ENCODE measurements around the gene RFX8. TPM values are rescaled to one million over a fixed set of nuclear protein-coding genes. Genes with fewer than 3 reads are reported as not detected.

The RFX8 gene
- total and polyA plus RNA-seq, 2 of the 8 experiments (the other 6 are each of a cell fraction or from before 2014, with no cell fraction given), result 0.60 to 0.97 TPM

Other genes starting within 250 kb of the RFX8 start
- 54.6 and 56.5 TPM in 2 replicates for gene CNOT11, start 222.2 kb downstream of the RFX8 start, total RNA-seq (2021; fragmentation: NEBNext Ultra II Directional; extraction: Animal tissue kit (Norgen Biotek cat#: 25700))
- 39.8 and 41.5 TPM in 2 replicates for gene CNOT11, start 222.2 kb downstream of the RFX8 start, polyA plus RNA-seq (2011; rRNA removed)
- gene RNF149, start 166.4 kb downstream of the RFX8 start, total RNA-seq (2021; fragmentation: NEBNext Ultra II Directional; extraction: Animal tissue kit (Norgen Biotek cat#: 25700)), result 21.9 and 28.2 TPM in 2 replicates
- 13.2 and 16.6 TPM in 2 replicates for gene RNF149, start 166.4 kb downstream of the RFX8 start, polyA plus RNA-seq (2011; rRNA removed)
- gene CREG2, start 87.6 kb downstream of the RFX8 start, total RNA-seq (2021; fragmentation: NEBNext Ultra II Directional; extraction: Animal tissue kit (Norgen Biotek cat#: 25700)), result 2.0 and 2.2 TPM in 2 replicates
- gene CREG2, start 87.6 kb downstream of the RFX8 start, polyA plus RNA-seq (2011; rRNA removed), result 1.7 and 2.0 TPM in 2 replicates
- 133 and 138 TPM in 2 replicates for gene MAP4K4, start 222.6 kb upstream of the RFX8 start, total RNA-seq (2021; fragmentation: NEBNext Ultra II Directional; extraction: Animal tissue kit (Norgen Biotek cat#: 25700))
- gene MAP4K4, start 222.6 kb upstream of the RFX8 start, polyA plus RNA-seq (2011; rRNA removed), result 53.2 and 56.7 TPM in 2 replicates

All from H1 (cell line).